ENCODE results near the gene TASOR.

TASOR gene

DNA sequence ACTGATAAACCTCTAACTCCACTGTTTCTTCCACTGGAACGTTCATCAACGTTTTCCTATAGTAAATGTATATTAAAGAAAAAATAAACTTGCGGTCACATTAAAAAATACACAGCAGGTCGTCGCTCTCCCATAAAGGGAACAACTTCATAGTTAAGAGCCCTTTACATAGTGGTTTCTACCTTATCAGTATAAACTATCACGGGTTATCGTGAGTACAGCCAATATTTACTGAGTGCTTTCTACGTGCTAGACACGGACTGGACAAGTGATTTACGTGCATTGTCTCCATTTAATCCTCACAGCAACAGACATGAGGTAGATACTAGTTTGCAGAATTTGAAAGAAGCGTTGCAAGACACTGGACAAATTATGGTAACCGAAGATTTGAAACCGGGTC lies 964 bp upstream of the TASOR start:
- DNase-seq: no peak

DNA sequence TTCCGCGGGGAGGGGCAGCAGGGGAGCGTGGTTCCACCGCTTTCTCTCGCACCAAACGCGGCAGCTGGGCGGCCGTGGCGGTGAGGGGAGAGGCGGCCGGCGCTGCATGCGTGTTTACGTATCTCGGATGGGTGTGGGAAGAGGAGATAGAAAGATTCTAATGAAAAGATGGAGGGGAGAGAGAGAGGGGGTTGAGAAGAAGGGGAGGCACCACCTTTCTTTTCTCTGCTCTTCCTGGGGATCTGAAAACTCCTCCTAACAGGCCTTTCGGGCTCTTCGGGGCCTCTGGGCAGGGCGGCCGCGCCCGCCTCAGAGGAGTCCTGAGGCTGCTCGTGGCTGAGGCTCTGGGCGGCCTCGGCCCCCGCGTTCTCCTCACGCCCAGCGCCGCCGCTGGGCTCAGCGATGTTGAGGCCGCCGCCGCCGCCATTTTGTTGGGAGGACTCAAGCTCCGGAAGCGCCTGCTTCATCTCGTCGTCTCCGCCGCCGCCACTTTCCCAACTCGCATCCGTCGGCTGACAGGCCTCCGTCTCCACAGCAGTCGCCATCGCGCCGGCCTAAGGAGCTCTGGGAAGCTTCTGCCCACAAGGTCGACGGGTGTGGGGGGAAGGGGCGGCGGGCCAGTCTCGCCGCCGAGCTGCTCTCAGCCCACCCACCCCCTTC lies 473 bp downstream of the TASOR start:
- DNase-seq: peak; percentile 45

DNA sequence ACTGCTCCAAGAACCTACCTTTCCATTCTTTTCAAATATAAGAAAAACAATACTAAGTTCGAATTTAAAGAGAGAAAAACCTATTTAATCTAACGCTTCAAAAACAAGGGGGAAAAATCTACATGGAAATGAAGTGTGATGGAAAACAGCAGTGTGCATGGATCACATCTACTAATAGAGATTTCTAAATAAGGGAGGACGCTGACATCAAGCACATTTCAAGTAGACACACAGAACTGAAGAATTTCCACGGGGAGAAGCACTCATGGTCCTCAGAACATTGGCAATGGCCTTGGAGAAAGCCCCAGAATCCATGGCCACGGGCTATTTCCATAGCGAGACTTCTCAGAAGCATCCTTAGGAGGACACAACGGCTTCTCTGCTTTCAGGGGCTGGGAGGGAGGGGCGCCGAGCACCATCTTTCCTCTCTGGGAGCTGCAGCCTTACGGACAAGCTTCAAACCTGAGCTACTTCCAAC lies 1.0 kb downstream of the TASOR start:
- no peak for DNase-seq

DNA sequence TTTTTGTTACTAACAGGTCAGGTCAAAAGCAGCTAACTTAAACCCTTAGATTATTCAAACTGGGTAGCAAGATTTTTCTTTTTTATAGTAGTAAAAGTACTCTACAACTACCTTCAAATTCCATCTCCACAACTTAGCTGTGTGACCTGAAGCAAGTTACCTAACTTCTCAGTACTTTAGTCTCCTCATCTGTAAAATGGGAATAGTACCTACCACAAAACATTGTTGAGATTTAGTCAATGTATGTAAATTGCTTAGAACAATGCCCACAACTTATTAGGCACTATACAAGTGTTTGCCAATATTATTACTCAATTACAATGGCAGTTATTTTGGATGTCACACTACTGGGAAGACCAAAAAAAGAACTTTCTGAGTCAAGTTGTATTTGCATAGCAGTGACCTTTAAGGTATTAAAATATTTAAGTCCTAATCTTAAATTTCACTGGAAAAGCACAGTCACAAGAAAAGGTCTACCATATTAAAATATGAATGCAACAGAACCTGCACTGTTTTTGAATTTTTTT lies 2.9 kb downstream of the TASOR start:
- DNase-seq: no peak

DNA sequence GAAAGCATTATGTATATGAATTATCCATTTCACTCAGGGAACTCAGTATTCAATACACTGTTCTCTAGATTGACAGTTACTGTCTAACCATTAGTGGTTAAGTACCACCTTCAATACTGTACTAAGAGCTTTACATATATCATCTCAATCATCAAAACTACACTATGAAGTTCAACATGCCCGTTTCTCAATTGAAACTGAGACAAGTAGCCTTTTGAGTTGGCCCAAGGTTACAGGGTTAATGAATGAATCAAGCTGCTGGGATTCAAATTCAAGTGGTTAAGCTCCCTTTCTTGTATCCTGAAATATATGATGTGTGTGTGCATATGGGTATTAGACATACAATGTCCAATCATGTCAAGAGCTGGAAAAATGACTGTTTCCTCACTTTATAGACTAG lies 5.8 kb downstream of the TASOR start:
- DNase-seq: no peak

DNA sequence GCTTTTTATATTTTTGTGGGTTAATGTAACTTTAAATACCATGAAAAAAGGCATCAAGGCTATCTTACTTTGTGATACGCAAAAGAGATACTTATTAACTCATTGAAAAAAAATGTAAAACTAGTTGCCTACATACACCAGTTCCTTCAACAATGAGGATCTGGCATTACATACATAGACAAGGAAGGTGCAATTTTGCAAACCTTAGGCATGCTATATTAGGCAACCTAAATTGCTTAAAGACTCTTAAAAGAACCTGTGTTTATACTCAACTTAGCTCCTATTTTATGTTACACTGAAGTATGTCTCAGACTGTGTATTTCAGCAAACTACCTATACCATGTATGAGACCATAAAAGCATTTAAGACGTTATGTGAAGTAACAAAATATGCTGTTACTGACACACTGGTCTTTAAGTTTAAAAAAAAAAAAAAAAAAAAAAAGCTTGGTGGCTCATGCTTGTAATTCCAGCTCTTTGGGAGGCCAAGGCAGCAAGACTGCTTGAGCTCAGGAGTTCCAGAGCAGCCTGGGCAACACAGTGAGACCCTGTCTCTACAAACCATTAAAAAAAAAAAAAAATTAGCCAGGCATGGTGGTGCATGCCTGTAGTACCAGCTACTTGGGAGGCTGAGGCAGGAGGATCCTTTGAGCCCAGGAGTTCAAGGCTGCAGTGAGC lies 9.1 kb downstream of the TASOR start:
- DNase-seq: no peak

DNA sequence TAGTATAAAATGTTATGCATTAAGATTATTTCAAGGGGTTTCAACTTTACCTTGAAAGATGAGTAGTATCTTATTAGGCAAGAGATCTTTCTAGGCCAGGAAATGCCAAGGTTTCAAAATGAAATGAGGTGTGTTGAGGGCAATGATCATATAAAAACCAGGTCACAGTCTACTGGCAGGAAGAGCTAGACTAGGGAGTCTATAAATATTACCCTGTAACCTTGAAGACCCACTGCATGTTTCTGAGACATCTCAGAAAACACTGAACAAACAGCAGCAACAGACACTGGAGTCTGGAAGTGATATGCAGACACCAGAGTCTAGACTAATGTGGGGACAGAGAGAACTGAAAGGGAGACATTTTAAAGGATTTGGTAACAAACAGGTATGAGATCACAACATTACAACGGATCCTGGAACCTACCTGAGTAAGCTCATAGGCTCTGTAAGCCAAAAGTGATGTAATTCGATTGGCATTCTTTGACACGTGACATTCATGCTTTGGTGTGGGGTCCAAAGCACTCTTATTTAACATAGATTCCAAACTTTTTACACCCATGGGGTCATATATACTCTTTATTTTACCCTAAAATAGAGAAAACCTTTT lies 15.0 kb downstream of the TASOR start:
- DNase-seq: no peak

DNA sequence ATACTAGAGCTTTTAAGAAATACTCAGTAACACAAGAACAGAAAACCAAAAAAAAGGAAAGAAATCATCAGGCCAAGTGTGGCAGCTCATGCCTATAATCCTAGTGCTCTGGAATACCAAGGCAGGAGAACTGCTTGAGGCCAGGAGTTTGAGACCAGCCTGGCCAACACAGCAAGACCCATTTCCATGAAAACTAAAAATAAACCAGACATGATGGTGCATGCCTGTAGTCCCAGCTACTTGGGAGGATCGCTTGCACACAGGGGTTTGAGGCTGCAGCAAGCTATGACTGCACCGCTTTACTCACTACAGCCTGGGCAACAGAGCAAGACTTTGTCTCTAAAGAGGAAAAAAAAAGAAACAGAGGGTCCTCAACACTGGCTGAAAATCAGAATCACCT lies 18.2 kb downstream of the TASOR start:
- no peak for DNase-seq

DNA sequence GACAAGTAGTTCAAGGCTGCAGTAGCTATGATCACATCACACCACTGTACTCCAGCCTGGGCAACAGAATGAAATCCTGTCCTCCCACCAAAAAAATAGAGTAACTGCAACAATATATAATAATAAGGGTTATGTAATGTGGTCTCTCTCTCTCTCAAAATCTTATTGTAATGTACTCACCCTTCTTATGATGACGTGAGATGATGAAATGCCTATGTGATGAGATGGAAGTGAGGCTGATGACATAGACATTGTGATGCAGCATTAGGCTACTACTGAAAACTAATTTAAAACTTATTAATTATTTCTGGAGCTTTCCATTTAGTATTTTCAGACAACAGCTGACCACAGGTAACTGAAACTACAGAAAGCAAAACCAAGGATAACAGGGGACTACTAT lies 27.4 kb downstream of the TASOR start:
- no peak for DNase-seq

DNA sequence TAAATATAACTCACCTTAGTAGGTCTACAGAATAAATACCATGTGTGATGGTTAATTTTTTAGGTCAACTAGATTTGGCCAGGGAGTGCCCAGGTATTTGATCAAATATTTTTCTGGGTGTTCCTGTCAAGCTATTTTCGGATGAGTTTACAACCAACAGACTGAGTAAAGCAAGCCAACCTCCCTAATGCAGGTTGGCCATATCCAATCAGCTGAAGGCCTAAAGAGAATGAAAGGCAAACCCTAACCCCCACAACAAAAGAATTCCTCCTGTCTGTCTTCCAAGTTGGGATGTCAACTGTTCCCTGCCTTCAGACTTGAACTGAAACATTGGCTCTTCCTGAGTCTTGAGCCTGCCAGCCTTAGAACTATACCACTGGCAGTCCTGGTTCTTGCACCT lies 28.6 kb downstream of the TASOR start:
- no peak for DNase-seq

DNA sequence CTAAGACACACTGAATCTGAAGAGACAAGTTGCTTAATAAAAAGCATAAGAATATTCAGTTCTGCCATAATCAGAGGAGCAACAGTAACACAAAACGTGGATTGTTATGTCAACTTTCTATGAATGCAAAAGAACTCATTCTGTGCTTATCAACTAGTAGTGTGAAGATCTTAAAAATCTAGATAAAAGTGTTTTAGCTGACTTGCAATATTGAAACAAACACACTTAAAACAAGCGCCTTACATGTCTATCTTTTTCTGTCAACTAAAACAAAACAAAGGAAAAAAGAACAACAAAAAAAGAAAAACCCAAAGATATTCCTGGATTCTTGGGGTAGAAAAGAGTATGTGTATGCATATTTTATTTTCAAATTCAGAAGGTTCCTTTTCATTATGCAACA lies 37.7 kb downstream of the TASOR start:
- DNase-seq: no peak

DNA sequence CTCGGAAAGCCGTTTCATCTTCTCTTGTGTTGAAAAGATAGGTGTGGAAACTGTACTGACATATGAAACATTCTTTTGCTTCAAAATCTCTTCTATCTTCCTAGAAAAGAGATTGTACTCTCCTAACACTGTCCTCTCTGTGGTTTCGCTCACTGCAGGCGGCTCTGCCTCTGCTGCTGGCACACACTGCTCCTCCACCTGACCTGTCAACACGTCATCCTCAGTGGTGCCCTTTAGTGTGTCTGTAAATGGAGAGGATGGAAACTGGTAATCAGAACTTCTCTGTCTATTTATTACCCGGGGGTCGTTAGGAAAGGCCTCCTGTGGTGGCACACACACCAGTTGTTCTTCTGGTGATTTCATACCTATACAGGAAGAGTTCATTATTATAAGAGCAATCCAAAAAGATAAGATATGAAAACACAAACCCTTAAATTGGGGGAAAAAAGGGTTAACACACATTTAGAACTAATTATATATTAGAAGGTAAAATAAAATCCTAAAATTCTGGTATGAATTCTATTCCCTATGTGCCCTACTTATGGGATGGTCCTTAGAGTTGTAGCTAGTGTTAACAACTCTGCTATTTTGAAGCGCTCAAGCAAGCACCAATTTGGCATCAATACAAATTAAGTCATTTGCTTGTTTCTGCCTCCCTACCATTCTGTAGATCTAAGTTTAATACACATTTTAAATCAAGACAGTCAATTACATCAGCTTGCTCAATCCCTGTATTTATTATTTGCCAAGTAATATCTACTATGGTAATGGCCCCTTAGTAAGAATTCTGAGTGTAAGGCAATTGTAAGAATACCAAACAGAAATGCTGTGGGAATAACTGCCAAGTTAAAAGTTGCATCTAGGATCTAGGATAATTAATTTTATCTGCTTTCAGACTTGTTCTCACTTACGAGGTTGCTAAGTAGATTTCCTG lies 49.2 kb downstream of the TASOR start:
- DNase-seq: no peak

Measured in NCI-H2171 (cell line).